ENCODE data around the gene HECTD4.

HECTD4 gene

GRCh38 chr12:112206944-112207343 lies 175.3 kb downstream of the HECTD4 start:
- DNase-seq (ENCODE audit: low spot score) = no peak

- no peak for DNase-seq (ENCODE audit: low spot score)
Measured at GRCh38 chr12:112199136-112199535, 183.1 kb downstream of the HECTD4 start.

- peak; percentile 27 for DNase-seq (ENCODE audit: low spot score)
Measured at GRCh38 chr12:112198120-112198733, 184.0 kb downstream of the HECTD4 start.

GRCh38 chr12:112196196-112196875 lies 185.9 kb downstream of the HECTD4 start:
- DNase-seq (ENCODE audit: low spot score) = no peak

GRCh38 chr12:112194601-112195247 lies 187.5 kb downstream of the HECTD4 start:
- DNase-seq (ENCODE audit: low spot score) = no peak

GRCh38 chr12:112192475-112192874 lies 189.8 kb downstream of the HECTD4 start:
- DNase-seq (ENCODE audit: low spot score) = no peak

- no peak for DNase-seq (ENCODE audit: low spot score)
Measured at GRCh38 chr12:112191840-112192321, 190.3 kb downstream of the HECTD4 start.

- DNase-seq (ENCODE audit: low spot score) = no peak
Measured at GRCh38 chr12:112191201-112191600, 191.0 kb downstream of the HECTD4 start.

- DNase-seq (ENCODE audit: low spot score) = no peak
Measured at GRCh38 chr12:112190231-112191025, 191.8 kb downstream of the HECTD4 start.

- DNase-seq (ENCODE audit: low spot score) = no peak
Measured at GRCh38 chr12:112188130-112188830, 194.0 kb downstream of the HECTD4 start.

- DNase-seq (ENCODE audit: low spot score) = no peak
Measured at GRCh38 chr12:112185093-112185923, 196.9 kb downstream of the HECTD4 start.

- no peak for DNase-seq (ENCODE audit: low spot score)
Measured at GRCh38 chr12:112184056-112184887, 198.0 kb downstream of the HECTD4 start.

- DNase-seq (ENCODE audit: low spot score) = no peak
Measured at GRCh38 chr12:112183141-112184021, 198.8 kb downstream of the HECTD4 start.

- no peak for DNase-seq (ENCODE audit: low spot score)
Measured at GRCh38 chr12:112182499-112182898, 199.7 kb downstream of the HECTD4 start.

- no peak for DNase-seq (ENCODE audit: low spot score)
Measured at GRCh38 chr12:112180422-112180821, 201.8 kb downstream of the HECTD4 start.

GRCh38 chr12:112179916-112180315 lies 202.3 kb downstream of the HECTD4 start:
- no peak for DNase-seq (ENCODE audit: low spot score)

GRCh38 chr12:112179341-112179740 lies 202.9 kb downstream of the HECTD4 start:
- DNase-seq (ENCODE audit: low spot score) = no peak

- no peak for DNase-seq (ENCODE audit: low spot score)
Measured at GRCh38 chr12:112178796-112179195, 203.4 kb downstream of the HECTD4 start.

Data from CD4-positive, alpha-beta T cell treated with Interleukin-15 for 4 hours (primary cell).